HG03159 (cell line): ENCODE measurements around the gene SNAI3.

ENCODE experiments used
- ATAC-seq: cut with Tn5 transposase; IDR thresholded peaks from one replicate; pipeline ENCODE4 v1.9.1; 2021; ENCODE audit warnings: mild to moderate bottlenecking, moderate library complexity; ENCODE audit not compliant: unreplicated experiment

SNAI3 gene

DNA sequence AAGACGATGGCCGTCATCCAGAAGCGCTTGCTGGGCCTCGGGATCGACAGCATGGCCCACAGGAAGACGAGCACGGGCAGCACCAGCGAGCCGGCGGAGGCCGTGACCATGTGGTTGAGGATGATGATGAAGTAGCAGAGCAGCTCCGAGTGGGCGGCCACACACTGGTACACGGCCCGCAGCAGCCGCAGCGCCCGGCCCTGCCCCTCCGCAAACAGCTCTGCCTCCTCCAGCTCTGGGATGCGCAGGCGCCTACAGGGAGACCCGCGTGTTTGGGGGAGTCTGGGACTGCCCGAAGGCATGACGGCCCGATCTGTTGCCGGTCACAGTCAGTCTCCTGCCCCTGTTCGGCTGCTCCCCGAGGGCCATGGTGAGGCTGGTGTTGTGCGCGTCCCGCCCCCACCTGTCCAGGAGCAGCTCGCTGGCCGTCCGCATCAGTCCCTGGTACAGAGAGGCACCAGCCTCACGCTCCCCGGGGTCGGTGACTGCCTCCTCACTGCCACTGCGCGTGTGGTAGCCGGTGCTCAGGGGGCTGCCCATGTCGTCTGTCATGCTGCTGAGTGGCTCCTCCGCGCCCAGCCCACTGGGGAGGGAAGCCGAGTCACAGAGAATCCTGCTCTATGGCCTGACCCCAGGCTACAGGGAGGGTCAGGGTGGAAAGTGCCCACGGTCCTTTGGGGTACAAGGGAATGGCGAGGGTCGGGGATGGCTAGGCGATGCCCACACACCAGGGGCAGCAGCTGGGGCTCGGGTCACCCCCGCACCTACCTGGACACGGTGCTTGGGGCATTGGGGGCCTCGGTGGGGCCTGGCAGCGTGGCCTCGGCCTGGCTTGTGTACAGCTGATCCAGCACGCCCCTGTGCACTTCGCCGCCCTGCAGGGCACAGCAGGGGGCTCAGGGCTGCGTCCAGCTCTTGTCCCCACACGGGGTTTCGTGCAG lies 35.8 kb upstream of the SNAI3 start:
- no peak for ATAC-seq

DNA sequence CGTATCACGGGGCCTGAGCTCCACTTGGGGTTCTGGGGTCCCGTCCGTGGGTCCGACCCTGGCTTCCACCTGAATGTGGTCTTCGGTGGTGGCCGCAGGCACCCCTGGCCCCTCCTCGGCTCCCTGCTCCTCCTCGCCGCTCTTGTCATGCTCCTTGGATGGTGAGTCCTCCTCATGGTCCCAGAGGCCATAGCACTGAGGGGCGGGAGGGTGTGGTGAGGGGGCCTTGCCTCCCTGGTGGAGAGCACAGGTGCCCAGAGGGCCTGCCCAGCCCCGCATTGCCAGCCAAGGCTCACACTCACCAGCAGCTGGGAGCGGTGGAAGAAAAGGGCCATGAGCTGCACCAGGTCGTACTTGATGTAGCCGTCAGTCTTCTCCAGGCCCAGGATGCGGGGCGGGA lies 34.9 kb upstream of the SNAI3 start:
- no peak for ATAC-seq

DNA sequence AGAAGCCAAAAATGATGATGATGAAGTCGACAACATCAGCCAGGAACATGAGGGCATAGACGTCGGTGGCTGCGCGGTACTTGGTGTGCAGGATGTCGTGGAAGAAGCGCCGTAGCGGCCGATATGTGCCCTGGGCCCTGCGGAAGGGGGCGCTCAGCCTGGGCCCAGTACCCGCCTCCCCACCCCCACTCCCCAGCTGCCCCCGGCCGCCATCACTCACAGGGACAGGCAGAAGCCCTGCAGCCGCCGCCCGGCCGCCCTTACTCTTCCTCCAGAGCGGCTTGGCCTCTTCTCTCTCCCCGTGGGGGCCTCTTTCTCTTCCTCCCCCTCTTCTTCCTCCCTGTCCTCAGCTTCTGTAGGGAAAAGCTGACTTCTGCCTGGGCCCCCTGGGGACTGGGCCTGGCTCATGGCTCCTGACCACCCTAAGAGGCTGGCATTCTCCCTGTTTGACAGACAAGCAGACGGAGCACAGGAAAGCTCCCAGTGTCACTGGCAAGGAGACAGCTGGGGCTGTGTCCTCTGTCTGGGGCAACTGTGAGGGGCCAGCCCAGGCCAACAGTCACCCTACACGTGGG lies 34.2 kb upstream of the SNAI3 start:
- ATAC-seq = no peak

DNA sequence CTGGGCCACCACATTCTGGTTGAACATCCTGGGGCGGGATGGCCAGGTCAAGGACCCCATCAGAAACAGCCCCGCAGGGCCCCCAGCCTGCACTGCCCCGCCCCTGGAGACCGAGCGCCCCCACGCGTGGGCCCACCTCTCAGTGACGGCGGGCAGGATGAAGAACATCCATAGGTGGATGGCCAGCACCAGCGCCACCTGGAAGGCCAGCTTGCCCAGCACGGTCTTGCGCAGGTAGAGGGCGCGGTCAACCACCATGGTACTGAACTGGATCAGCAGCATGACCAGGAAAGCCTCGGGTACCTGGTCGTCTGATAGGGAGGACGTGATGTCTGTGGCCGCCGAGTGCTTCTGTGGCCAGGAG lies 33.6 kb upstream of the SNAI3 start:
- no peak for ATAC-seq

DNA sequence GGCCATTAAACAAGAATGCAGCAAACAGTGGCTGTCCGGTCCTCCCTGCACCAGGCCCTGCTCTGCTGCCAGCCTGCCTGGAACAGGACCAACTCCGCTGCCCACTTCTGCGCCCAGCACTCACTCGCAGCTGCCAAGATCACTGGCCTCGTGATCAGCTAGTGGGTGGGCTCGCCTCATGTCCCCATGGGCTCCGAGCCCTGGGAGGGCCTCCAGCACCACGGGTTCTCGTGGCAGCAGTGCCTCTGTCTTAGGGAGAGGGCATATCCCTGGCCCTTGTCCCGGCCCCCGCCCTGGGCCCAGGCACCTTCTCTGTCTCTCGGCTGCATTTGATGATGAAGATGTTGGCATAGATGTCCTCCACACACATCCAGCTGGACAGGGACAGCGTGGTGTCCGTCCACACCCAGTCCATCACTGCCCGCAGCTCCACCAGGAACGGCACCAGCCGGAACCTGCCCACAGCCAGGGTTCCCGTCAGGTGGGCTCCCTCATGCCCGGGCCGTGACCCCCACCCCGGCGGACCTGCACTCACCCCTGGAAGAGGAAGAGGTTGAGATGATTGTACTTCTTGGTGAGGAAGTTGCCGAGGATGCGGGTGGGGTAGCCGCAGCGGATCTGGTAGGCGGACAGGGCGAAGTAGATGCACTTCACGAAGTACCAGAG lies 33.1 kb upstream of the SNAI3 start:
- ATAC-seq = no peak

DNA sequence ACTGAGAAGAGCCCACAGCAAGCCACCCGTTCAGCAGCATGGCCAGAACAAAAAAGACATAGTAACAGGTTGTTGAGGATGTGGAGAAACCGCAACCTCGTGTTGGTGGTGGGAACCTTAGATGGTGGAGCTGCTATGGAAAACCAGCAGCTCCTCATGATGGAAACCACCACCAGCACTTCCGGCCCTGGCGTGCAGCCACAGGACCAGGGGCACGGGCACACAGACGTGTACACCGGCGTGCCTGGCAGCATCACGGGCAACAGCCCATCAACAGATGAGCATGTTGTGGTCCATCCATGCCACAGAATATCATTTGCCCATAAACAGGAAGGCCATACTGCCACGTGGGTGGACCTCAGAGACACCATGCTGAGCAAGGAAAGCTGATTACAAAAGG lies 31.9 kb upstream of the SNAI3 start:
- no peak for ATAC-seq

DNA sequence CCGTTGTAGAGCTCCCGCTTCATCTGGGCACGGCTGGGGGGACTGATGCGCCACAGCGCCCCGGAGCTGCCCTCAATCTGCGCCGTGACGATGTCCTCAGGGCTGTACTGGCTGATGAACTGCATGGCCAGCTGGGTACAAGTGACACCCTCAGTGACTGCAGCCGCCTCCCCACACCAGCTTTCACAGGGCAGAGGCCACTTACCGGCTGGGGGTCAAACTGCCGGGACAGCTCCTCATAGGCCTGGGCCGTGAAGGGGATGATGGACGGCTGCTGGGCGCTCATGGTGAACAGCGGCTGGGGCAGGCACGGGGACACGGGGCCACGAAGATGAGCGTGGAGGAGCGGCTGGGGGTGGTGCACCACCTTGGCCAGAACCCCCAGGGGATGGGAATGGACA lies 30.3 kb upstream of the SNAI3 start:
- no peak for ATAC-seq

DNA sequence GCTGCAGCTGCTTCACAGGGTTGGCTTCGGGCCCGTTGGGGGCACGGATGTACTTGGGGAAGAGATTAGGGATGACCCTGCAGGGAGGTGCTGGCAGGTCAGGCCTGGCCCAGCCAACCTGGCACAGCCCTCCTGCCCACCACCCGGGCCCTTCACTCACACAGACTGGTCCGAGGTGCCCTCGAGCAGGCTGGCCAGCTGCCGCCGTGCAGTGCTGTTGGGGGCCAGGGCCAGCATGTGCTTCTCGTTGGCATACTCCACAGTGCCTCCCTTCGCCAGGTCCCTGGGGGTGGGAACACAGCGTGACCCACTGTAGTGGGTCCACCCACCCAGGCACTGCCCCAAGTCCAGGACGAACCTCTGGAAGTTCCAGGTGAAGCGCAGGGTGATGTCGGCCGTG lies 29.9 kb upstream of the SNAI3 start:
- ATAC-seq = no peak

DNA sequence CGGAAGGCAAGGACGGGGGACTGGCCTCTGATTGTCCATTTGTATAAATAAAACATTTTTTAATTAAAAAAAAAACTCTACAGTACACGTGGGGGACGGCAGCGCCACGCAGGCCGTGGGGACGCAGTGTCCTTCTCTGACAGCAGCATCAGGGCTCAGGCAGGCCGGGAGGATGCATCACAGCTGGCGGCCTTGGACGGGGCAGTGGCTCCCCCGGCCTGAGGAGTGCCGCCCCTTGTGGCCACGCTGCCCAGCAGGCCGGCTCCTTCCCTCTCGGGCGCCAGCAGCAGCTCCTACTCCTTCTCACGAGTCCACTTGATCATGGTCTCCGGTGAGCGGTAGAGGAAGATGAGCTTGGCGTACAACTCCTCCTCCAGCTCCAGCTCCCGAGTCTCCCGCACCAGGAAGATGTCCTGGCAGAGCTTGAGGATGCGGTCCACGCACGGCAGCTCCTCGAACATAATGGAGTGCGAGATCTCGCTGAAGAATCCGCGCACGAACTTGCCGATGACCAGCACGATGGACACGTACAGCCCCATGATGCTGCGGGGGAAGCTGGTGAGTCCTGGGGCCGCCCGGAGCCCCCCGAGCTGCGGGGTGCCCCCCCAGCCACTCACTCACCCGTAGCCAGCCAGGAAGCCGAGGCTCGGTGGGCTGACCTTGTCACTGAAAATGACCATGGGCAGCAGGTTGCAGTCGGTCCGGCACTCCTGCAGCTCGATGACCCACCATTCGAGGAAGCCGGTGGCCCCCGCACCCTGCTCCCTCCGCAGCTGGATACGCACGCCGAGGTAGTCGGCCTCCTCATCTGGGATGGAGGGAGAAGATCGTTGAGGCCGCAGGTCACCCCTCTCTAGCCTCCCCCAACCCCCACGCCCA lies 29.2 kb upstream of the SNAI3 start:
- ATAC-seq = no peak

DNA sequence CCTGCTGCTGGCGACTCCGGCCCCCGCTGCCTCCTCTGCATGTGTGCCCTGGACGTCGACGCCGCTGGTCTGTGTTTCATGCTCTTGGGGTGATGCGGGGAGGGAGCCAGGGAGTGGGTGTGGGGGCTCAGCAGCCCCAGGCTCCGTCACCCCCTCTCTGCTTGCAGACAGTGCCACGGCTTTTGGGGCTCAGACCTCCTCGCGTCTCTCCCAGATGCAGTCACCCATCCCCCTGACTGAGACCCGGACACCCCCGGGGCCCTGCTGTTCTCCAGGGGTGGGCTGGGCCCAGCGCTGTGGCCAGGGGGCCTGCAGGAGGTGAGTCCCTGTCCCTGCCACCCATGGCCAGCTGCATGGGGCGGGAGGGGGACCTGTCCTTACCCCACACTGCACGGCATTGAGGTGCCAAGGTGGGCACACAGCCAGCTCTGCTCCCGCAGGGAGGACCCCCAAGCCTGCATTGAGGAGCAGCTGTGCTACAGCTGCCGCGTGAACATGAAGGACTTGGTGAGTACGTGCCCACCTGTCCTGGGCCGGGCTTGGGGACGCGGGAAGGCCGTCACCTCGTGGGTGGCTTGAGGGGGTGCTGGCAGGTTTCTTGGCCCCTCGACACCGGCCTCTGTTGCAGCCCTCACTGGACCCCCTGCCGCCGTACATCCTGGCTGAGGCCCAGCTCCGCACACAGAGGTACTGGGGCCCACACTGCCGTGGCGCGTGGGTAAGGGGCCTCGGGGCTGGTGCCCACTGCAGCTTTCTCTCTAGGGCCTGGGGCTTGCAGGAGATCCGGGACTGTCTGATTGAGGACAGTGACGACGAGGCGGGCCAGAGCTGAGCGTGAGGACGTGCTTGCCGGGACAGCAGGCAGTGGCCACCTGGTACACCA lies 28.4 kb upstream of the SNAI3 start:
- no peak for ATAC-seq

DNA sequence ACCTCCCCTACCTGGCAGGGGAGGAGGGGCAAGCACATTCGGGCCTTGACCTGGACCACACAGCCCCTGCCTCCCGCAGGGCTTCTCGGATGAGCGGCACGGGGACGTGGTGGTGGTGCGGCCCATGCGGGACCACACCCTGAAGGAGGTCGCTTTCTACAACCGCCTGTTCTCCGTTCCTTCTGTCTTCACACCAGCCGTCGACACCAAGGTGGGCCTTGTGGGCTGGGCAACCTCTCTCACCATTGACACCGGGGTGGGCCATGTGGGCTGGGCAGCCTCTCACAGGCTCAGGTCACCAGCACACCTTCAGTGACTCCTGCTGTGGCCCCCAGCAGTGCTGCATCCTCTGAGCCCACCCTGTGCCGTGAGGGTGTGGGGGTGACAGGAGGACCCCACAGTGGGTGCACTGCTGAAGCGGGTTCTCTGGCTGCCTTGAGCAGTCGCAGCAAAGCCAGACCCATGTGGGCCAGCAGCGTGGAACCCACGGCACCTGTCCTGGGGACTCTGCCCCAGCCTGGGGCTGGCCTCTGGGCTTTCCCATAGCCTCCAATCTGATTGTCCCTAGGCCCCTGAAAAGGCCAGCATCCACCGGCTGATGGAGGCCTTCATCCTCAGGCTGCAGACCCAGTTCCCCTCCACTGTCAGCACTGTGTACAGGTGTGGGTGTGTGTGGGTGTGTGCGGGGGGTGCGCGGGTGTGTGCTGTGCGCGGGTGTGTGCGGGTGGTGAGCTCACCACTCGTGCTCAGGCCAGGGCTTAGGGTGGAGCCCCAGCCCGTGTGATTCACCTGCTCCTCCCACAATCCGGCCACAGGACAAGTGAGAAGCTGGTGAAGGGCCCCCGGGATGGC lies 27.5 kb upstream of the SNAI3 start:
- ATAC-seq = no peak

DNA sequence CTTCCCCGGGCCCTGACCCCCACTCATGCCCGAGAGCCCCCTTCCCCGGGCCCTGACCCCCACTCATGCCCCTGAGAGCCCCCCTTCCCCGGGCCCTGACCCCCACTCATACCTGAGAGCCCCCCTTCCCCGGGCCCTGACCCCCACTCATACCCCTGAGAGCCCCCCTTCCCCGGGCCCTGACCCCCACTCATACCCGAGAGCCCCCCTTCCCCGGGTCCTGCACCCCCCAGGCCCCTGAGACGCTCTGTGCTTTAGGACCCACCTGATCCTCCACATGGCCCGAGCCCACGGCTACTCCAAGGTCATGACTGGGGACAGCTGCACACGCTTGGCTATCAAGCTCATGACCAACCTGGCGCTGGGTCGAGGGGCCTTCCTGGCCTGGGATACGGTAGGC lies 26.7 kb upstream of the SNAI3 start:
- no peak for ATAC-seq

DNA sequence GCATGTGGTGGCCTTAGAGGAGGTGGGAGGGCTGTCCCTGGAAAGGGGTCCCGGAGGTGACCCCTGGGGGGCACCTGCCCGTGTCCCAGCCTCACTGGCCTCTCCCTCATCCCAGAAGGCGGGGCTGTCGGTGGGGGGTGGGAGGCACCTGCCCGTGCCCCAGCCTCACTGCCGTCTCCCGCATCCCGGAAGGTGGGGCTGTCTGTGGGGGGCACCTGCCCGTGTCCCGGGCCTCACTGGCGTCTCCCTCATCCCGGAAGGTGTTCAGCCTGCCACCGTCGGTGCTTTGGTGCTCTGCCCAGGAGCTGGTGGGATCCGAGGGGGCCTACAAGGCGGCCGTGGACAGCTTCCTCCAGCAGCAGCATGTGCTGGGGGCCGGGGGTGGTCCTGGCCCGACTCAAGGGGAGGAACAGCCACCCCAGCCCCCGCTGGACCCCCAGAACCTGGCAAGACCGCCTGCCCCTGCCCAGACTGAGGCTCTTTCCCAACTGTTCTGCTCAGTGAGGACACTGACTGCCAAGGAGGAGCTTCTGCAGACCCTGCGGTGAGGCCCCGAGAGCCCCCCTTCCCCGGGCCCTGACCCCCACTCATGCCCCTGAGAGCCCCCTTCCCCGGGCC lies 26.2 kb upstream of the SNAI3 start:
- ATAC-seq = no peak

DNA sequence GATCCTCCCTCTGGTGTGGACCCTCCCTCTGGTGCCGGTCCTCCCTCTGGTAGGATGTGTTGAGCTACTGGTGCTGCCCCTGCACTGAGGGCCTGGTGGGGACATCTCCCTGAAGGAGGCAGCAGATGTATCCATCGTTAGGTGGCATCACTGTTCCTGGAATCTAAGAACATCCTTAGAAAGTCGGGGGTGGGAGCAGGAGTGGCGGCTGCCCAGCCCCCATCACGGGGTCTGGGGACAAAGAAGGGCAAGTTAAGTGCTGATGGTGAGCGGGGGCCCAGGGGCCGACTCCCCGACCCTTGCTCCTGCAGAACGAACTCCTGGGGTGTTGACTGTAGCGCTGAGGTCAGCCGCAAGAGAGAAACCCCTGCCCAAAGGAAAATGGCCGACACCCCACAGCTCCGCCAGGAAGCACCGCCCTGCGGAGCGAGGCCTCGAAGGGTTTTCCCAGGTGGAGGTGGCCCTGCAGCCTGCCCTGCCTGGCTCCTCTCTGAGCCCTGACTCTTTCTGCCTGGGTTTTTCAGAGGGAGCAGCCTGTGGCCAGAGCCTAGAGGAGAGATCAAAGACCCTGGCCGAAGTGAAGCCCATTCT lies 25.5 kb upstream of the SNAI3 start:
- ATAC-seq = no peak

DNA sequence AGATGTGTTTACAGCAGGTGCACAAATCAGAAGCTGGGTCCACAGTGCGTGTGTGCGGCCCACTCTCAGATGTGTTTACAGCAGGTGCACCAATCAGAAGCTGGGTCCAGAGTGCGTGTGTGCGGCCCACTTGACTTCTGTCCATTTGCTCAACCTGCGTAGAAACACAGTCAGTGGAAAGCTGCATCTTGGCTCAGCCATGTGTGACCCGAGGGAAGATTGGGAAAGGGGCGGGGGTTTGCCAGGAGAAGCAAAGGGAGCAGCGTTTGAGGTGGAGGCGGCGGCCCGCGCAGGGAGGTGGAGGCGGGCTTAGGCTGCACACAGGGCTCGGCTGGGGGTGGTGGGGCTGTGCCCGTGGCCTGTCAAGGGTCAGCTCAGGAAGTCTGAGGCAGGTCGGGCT lies 24.2 kb upstream of the SNAI3 start:
- no peak for ATAC-seq

DNA sequence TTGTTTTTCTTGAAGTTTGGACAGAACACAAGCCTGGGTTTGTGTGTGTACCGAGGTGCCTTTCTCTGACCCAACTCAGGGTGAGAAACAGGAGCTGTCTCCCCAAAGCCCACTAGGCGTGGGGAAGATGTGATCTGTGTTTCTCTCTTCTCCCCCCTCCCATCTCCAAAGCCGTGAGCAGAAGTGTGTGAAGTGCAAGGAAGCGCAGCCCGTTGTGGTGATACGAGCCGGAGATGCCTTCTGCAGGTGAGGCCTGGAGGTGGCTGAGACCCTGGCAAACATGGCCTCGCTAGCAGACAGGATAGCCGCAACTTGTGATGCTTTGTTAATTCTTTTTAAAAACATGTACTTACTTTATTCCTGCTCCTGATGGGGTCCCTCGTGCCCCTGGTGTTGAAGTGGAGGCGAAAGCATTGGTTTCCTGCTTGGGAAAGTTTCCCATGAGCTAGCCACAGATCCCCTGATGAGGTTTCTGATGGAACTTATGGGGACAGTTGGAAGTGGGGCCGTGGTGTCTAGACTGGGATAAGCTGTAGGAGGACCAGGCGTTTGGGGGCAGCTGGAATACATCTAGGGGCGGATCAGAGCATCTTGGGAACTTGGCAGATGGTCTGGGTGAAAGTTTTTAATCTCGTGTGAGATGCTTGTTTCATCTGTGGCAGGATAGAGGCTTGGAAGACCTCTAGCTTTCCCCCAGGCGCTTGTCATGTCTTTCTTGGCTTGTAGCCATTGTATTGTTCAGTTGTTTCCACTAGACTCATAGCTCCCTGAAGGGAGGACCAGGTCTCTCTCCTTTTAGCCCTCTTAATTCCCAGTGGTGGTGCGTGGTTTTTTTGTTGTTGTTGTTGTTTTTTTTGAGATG lies 20.9 kb upstream of the SNAI3 start:
- ATAC-seq = no peak

DNA sequence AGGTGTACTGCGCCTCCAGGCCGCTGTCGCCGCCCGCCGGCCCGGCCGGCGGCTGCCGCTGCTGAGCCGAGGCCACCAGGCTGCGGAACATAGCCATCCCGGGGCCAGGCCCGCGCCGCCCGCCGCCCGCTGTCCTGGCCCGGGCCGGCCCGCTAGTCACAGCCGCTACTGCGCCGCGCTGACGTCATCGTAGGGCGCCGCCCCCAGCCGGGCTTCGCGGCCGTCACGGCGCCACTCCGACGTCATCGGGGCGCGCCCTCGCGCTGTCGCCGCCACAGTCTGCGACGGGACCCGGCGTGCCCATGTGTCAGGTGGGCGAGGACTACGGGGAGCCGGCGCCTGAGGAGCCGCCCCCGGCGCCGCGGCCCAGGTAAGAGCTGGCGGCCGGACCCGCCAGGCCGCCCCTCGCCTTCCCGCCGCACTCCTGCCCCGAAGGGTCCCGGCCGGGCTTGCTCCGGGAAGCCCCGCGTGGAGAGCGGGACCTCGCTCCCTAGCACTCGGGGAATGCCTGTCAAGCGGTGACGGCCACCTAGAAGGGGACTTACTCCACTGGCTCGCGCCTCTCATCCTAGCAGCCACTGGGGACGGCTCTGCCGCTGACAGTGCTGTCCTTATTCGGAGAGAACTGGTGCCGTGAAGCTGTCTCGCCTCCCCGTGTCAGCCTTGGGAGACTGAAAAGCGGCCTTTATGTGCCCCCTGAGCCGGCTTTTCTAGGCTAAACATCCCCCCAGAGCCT lies 20.1 kb upstream of the SNAI3 start, which contains the start of the genes CTU2 and RNF166:
TSS of gene CTU2 (plus strand) at position 275 of the 736 bp plus-strand sequence. CDS start at position 303, 28 bp downstream.
TSS of gene RNF166 (minus strand) at position 180 of the 736 bp plus-strand sequence. CDS start at position 97, 83 bp downstream.
- peak; percentile 64 for ATAC-seq
